Neural progenitor cell (in vitro differentiated cells): Measurements from ENCODE around the gene IRS2. TPM values are rescaled to one million over a fixed set of nuclear protein-coding genes. Genes with fewer than 3 reads are reported as not detected.

ENCODE experiments used
- DNase-seq: peaks from one replicate; pipeline ENCODE4 v3.0.0-alpha.2; 2016; ENCODE audit warnings: low spot score
- H2AFZ ChIP-seq: fragments of 200-600 bp; sonication (generic); replicated peaks from 2 replicates; pipeline ENCODE4 v1.6.1; 2016; ENCODE audit warnings: antibody characterized with exemption
- H3F3A ChIP-seq: fragments of 200-600 bp; sonication (generic); 2 replicates; pipeline ENCODE4 v1.6.1; 2016; ENCODE audit warnings: antibody characterized with exemption, low read depth
- H3K27ac ChIP-seq: fragments of 200-600 bp; sonication (generic); 2 replicates; pipeline ENCODE4 v1.5.1; 2016; ENCODE audit warnings: mild to moderate bottlenecking
- H3K27me3 ChIP-seq: fragments of 200-600 bp; sonication (generic); 2 replicates; pipeline ENCODE4 v1.6.1; 2016; ENCODE audit warnings: mild to moderate bottlenecking, moderate library complexity
- H3K36me3 ChIP-seq: fragments of 200-600 bp; sonication (generic); 2 replicates; pipeline ENCODE4 v1.5.1; 2016
- H3K4me1 ChIP-seq: fragments of 200-600 bp; sonication (generic); 2 replicates; pipeline ENCODE4 v1.6.1; 2016; ENCODE audit warnings: mixed run types
- H3K4me2 ChIP-seq: fragments of 200-600 bp; sonication (generic); 2 replicates; pipeline ENCODE4 v1.6.1; 2016
- H3K4me3 ChIP-seq: fragments of 200-600 bp; sonication (generic); 2 replicates; pipeline ENCODE4 v1.5.1; 2016
- H3K79me2 ChIP-seq: fragments of 200-600 bp; sonication (generic); 2 replicates; pipeline ENCODE4 v1.6.1; 2016; ENCODE audit warnings: low read depth
- H3K9ac ChIP-seq: fragments of 200-600 bp; sonication (generic); 2 replicates; pipeline ENCODE4 v1.6.1; 2016
- H3K9me3 ChIP-seq: fragments of 200-600 bp; sonication (generic); 2 replicates; pipeline ENCODE4 v1.5.1; 2016; ENCODE audit warnings: low read depth
- H4K20me1 ChIP-seq: fragments of 200-600 bp; sonication (generic); 2 replicates; pipeline ENCODE4 v1.6.1; 2016; ENCODE audit warnings: low read depth
- H3K27ac Mint-ChIP-seq: 3 replicates; pipeline ENCODE4 v1.8.0; 2021; ENCODE audit warnings: mixed read lengths
- H3K27me3 Mint-ChIP-seq: 2 replicates; pipeline ENCODE4 v1.8.0; 2022; ENCODE audit warnings: low read depth, mild to moderate bottlenecking, inconsistent platforms, moderate library complexity, mixed read lengths; ENCODE audit not compliant: insufficient read depth
- H3K36me3 Mint-ChIP-seq: 3 replicates; pipeline ENCODE4 v1.8.0; 2021; ENCODE audit warnings: mixed read lengths
- H3K4me1 Mint-ChIP-seq: 3 replicates; pipeline ENCODE4 v1.8.0; 2021; ENCODE audit warnings: mixed read lengths
- H3K4me3 Mint-ChIP-seq: 3 replicates; pipeline ENCODE4 v1.8.0; 2021; ENCODE audit warnings: mild to moderate bottlenecking, moderate library complexity, mixed read lengths
- H3K9me3 Mint-ChIP-seq: 3 replicates; pipeline ENCODE4 v1.8.0; 2020; ENCODE audit warnings: mixed read lengths
- EZH2 ChIP-seq: fragments of 200-600 bp; sonication (generic); IDR thresholded peaks from 2 replicates; pipeline ENCODE4 v1.6.1; 2017; ENCODE audit warnings: antibody characterized with exemption, mild to moderate bottlenecking, moderate library complexity
- EZH2phosphoT487 ChIP-seq: fragments of 200-600 bp; sonication (generic); IDR thresholded peaks from 2 replicates; pipeline ENCODE4 v1.6.1; 2017; ENCODE audit warnings: antibody characterized with exemption
- total RNA-seq: library from RNA; depleted of rRNA; stranded (reverse); fragments of >200 nt; gene quantifications from 2 replicates; pipeline ENCODE4 v1.2.3, GENCODE V29; 2015; ENCODE audit warnings: low replicate concordance
- TF ChIP-seq, protein P1 (sequence below): fragments of 200-600 bp; sonication (generic); IDR thresholded peaks from 2 replicates; pipeline ENCODE4 v1.5.1; 2017; ENCODE audit warnings: antibody characterized with exemption, mild to moderate bottlenecking

The IRS2 gene
- total RNA-seq, 1 donor from 2014 or later: 4.2 TPM

DNA sequence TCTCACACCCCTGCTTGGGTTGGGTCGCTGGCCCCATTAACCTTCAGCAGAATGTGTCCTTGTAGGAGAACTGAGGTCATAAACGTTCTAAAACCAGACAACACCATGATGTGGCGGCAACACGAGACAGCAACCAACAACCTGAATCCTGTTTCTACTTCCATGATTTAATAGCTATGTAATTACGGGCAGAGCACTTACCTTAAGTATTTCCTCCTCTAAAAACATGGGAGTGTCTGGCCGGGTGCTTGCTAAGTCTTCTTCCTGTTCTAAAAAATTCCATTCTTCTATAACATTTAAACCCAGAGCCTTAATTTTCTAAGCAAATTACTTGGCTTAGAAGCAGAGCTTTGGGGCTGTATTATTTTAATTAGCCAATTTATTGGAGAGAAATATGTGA, 33.5 kb upstream of the IRS2 start:
- DNase-seq: no peak
- Histone ChIP-seq H3K4me2 (no peak overlapping the region), H3K9ac (no peak overlapping the region), H3K36me3 (no peaks in the 10 kb centered on the region), H3K79me2 (no peaks in the 10 kb centered on the region), H3K4me3 (no peak overlapping the region), H3K9me3 (no peaks in the 10 kb centered on the region), H4K20me1 (no peaks in the 10 kb centered on the region), H3K4me1 (no peaks in the 10 kb centered on the region), H2AFZ (no peak overlapping the region), H3K27me3 (no peaks in the 10 kb centered on the region), H3K27ac (no peak overlapping the region), H3F3A (no peaks in the 10 kb centered on the region)
- Mint-ChIP-seq H3K4me1 (peaks cover 11% of the 10 kb centered on the region), H3K9me3 (peaks cover 3% of the 10 kb centered on the region), H3K27me3 (peaks cover 3% of the 10 kb centered on the region), H3K4me3 (no peak overlapping the region), H3K27ac (no peak overlapping the region), H3K36me3 (no peaks in the 10 kb centered on the region)
- TF ChIP-seq EZH2 (no peak), EZH2phosphoT487 (no peak)
- TF ChIP-seq, protein P1, sequence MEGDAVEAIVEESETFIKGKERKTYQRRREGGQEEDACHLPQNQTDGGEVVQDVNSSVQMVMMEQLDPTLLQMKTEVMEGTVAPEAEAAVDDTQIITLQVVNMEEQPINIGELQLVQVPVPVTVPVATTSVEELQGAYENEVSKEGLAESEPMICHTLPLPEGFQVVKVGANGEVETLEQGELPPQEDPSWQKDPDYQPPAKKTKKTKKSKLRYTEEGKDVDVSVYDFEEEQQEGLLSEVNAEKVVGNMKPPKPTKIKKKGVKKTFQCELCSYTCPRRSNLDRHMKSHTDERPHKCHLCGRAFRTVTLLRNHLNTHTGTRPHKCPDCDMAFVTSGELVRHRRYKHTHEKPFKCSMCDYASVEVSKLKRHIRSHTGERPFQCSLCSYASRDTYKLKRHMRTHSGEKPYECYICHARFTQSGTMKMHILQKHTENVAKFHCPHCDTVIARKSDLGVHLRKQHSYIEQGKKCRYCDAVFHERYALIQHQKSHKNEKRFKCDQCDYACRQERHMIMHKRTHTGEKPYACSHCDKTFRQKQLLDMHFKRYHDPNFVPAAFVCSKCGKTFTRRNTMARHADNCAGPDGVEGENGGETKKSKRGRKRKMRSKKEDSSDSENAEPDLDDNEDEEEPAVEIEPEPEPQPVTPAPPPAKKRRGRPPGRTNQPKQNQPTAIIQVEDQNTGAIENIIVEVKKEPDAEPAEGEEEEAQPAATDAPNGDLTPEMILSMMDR: no peak

DNA sequence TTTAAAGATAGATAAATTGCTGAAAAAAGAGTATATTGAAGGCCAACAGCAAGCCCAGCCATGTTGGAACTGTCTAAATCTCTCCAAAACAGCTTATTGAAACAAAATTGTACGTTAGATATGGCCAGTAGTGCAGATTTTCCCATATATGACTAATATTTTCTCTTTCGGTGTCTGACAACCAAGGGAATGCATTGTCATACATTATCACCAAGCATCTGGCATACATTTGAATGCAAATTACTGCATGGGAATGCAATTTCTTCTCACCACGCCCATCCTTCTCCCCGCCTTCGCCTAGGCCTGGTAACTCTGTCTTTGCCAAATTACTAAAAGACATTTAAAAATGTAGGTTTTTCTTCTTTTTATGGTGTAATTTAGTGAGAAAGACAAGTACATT, 32.5 kb upstream of the IRS2 start:
- Histone ChIP-seq H3F3A (no peaks in the 10 kb centered on the region), H3K27me3 (no peaks in the 10 kb centered on the region), H2AFZ (no peak overlapping the region), H4K20me1 (no peaks in the 10 kb centered on the region), H3K9me3 (no peaks in the 10 kb centered on the region), H3K4me2 (no peak overlapping the region), H3K9ac (no peak overlapping the region), H3K36me3 (no peaks in the 10 kb centered on the region), H3K27ac (no peak overlapping the region), H3K4me3 (no peak overlapping the region), H3K79me2 (no peaks in the 10 kb centered on the region), H3K4me1 (no peaks in the 10 kb centered on the region)
- no peaks in the 10 kb centered on the region for H3K9me3 Mint-ChIP-seq
- H3K4me3 Mint-ChIP-seq: no peak overlapping the region
- no peak for DNase-seq
- peaks cover 11% of the 10 kb centered on the region for H3K4me1 Mint-ChIP-seq
- no peaks in the 10 kb centered on the region for H3K36me3 Mint-ChIP-seq
- TF ChIP-seq EZH2 (no peak), EZH2phosphoT487 (no peak)
- TF ChIP-seq, protein P1: no peak
- no peaks in the 10 kb centered on the region for H3K27me3 Mint-ChIP-seq
- no peak overlapping the region for H3K27ac Mint-ChIP-seq

DNA sequence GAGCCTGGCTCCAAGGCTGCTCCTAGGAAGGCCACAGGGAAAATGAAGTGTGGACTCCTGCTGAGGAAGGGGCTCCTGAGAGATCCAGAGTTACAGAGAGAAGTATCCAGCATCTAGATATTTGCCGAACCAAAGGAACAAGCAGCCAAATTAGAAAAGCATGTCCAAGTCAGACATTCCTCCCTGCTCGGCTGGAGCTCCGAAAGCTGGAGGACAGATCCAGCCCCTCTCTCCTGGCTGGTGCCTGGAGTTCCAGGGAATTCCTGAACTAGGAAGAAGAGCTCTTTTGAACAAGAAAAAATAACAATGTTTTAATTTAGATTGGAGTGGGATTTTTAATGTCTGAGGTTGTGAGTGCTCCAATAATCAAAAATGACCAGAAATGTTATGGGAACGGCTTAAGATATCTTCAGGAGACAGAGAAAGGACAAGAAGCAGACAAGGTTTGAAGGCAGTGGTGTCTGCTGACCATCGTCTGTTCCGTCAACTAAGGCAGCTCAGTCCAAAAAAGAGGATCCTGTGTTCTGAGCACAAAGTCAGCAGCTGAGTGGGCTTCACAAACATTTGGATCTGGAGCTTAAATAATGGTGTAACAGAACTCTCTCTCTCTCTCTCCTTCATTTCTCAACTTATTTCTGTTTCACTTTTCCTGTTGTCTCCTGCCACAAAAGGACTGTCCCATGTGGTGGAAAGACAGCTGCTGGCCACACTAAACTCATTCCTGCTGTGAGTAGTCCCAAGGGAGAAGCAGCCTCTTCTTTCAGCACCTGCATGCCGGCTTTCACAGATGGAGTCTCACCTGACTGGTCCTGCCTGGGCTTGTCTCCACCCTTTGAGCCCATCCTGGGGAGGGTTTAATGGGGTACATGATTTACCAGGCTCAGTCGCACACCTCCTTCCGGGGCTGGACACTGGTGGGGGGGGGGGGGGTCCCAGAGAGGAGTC, 31.5 kb upstream of the IRS2 start:
- H4K20me1 ChIP-seq: no peaks in the 10 kb centered on the region
- H3K9me3 Mint-ChIP-seq: no peaks in the 10 kb centered on the region
- H2AFZ ChIP-seq: no peak overlapping the region
- H3K4me2 ChIP-seq: no peak overlapping the region
- H3K4me1 Mint-ChIP-seq: peaks cover 11% of the 10 kb centered on the region
- no peaks in the 10 kb centered on the region for H3K79me2 ChIP-seq
- no peak overlapping the region for H3K4me3 Mint-ChIP-seq
- no peaks in the 10 kb centered on the region for H3K4me1 ChIP-seq
- H3K27ac ChIP-seq: no peak overlapping the region
- H3K27ac Mint-ChIP-seq: no peak overlapping the region
- H3K27me3 Mint-ChIP-seq: no peaks in the 10 kb centered on the region
- no peaks in the 10 kb centered on the region for H3F3A ChIP-seq
- H3K36me3 ChIP-seq: no peaks in the 10 kb centered on the region
- no peaks in the 10 kb centered on the region for H3K27me3 ChIP-seq
- no peaks in the 10 kb centered on the region for H3K36me3 Mint-ChIP-seq
- no peak for TF ChIP-seq EZH2
- TF ChIP-seq, protein P1: no peak
- no peak for TF ChIP-seq EZH2phosphoT487
- H3K9ac ChIP-seq: no peak overlapping the region
- no peak overlapping the region for H3K4me3 ChIP-seq
- no peaks in the 10 kb centered on the region for H3K9me3 ChIP-seq
- no peak for DNase-seq
